Measurements from ENCODE around the gene IFRD2.

DNA sequence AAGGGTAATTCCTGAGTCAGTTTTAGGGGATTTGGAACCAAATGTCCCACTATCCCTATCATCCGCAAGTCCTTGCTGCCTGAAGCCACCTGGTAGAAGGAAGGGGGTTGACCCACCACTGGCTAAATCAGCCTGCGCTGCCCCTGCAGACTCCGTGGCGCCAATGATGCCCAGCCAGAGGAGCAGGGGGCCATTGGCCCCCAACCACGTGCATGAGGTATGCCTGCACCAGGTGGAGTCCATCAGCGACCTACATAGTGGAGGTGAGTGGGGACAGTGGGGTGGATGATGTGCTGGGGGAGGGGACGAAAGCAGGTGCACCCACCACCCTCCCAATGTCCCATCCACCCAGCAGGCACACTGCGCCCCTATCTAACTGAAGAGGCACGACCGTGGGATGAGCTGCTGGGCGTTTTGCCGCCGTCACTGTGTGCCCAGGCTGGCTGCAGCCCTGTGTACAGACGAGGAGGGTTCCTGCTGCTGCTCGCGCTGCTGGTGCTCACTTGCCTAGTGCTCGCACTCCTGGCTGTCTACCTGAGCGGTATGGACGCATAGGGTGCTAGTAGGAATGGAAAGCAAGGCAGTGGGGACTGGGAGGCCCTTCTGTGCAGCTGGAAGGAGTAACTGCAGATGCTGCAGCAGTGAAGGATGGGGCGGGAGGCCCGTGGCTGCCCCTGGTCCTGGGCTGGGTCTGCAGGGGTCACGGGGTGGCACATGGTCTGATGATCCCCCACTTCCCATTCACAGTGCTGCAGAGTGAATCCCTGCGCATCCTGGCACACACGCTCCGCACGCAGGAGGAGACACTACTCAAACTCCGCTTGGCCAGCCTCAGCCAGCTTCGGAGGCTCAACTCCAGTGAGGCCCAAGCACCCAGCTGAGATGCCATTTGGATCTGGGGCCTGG lies 5.7 kb downstream of the IFRD2 start:
- TF ChIP-seq, protein P1, sequence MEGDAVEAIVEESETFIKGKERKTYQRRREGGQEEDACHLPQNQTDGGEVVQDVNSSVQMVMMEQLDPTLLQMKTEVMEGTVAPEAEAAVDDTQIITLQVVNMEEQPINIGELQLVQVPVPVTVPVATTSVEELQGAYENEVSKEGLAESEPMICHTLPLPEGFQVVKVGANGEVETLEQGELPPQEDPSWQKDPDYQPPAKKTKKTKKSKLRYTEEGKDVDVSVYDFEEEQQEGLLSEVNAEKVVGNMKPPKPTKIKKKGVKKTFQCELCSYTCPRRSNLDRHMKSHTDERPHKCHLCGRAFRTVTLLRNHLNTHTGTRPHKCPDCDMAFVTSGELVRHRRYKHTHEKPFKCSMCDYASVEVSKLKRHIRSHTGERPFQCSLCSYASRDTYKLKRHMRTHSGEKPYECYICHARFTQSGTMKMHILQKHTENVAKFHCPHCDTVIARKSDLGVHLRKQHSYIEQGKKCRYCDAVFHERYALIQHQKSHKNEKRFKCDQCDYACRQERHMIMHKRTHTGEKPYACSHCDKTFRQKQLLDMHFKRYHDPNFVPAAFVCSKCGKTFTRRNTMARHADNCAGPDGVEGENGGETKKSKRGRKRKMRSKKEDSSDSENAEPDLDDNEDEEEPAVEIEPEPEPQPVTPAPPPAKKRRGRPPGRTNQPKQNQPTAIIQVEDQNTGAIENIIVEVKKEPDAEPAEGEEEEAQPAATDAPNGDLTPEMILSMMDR (IDR thresholded peaks at IDR 0.05): no peak
- no peak for TF ChIP-seq EP300 (IDR thresholded peaks at IDR 0.05)

Measured in gastroesophageal sphincter (tissue), 3 donors.